Liver (tissue), 3 donors: ENCODE measurements around the gene HHLA2.

Experiments
- EGR1 ChIP-seq, 2 donors: IDR thresholded peaks; 2 replicates each; pipeline ENCODE4 v1.6.1; 2016 to 2018; ENCODE audit warnings: antibody characterized with exemption in 2 of 2, low read depth in 2 of 2
- FOXA1 ChIP-seq: IDR thresholded peaks from 2 replicates; pipeline ENCODE4 v1.6.1; 2016; ENCODE audit warnings: antibody characterized with exemption
- GABPA ChIP-seq, 2 donors: IDR thresholded peaks in 1 of 2; conservative IDR thresholded peaks in 1 of 2; 2 replicates each; pipeline ENCODE4 v1.6.1; 2016; ENCODE audit warnings: antibody characterized with exemption in 2 of 2, mild to moderate bottlenecking in 1 of 2, moderate library complexity in 1 of 2
- JUND ChIP-seq, 2 donors: IDR thresholded peaks; 2 replicates each; pipeline ENCODE4 v1.6.1; 2016; ENCODE audit warnings: antibody characterized with exemption in 2 of 2
- RAD21 ChIP-seq, 2 donors: IDR thresholded peaks; 2 replicates each; pipeline ENCODE4 v1.6.1; 2016; ENCODE audit warnings: antibody characterized with exemption in 2 of 2, mild to moderate bottlenecking in 2 of 2
- REST ChIP-seq: IDR thresholded peaks from 2 replicates; pipeline ENCODE4 v1.6.1; 2016; ENCODE audit warnings: antibody characterized with exemption, mild to moderate bottlenecking
- RXRA ChIP-seq, 2 donors: IDR thresholded peaks; 2 replicates each; pipeline ENCODE4 v1.6.1; 2017 to 2018; ENCODE audit warnings: antibody characterized with exemption in 2 of 2, mild to moderate bottlenecking in 1 of 2
- TAF1 ChIP-seq: conservative IDR thresholded peaks from 2 replicates; pipeline ENCODE4 v1.6.1; 2016; ENCODE audit warnings: antibody characterized with exemption, mild to moderate bottlenecking
- YY1 ChIP-seq: IDR thresholded peaks from 2 replicates; pipeline ENCODE4 v1.6.1; 2016; ENCODE audit warnings: antibody characterized with exemption, mild to moderate bottlenecking
- TF ChIP-seq, protein P1 (sequence below): fragments of 150-350 bp; IDR thresholded peaks from 2 replicates; pipeline ENCODE4 v1.5.1; 2017; ENCODE audit warnings: improper control_type of control experiment, low read depth, low read length; ENCODE audit not compliant: missing input control
- TF ChIP-seq, protein P2 (sequence below): IDR thresholded peaks from 2 replicates; pipeline ENCODE4 v1.6.1; 2016; ENCODE audit warnings: antibody characterized with exemption
- donor health status: healthy.
- donor health status: healthy.

GRCh38 chr3:108319428-108320082 is 23.2 kb downstream of the HHLA2 start:
- TF ChIP-seq, protein P1, sequence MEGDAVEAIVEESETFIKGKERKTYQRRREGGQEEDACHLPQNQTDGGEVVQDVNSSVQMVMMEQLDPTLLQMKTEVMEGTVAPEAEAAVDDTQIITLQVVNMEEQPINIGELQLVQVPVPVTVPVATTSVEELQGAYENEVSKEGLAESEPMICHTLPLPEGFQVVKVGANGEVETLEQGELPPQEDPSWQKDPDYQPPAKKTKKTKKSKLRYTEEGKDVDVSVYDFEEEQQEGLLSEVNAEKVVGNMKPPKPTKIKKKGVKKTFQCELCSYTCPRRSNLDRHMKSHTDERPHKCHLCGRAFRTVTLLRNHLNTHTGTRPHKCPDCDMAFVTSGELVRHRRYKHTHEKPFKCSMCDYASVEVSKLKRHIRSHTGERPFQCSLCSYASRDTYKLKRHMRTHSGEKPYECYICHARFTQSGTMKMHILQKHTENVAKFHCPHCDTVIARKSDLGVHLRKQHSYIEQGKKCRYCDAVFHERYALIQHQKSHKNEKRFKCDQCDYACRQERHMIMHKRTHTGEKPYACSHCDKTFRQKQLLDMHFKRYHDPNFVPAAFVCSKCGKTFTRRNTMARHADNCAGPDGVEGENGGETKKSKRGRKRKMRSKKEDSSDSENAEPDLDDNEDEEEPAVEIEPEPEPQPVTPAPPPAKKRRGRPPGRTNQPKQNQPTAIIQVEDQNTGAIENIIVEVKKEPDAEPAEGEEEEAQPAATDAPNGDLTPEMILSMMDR, result no peak
- TF ChIP-seq, protein P2, sequence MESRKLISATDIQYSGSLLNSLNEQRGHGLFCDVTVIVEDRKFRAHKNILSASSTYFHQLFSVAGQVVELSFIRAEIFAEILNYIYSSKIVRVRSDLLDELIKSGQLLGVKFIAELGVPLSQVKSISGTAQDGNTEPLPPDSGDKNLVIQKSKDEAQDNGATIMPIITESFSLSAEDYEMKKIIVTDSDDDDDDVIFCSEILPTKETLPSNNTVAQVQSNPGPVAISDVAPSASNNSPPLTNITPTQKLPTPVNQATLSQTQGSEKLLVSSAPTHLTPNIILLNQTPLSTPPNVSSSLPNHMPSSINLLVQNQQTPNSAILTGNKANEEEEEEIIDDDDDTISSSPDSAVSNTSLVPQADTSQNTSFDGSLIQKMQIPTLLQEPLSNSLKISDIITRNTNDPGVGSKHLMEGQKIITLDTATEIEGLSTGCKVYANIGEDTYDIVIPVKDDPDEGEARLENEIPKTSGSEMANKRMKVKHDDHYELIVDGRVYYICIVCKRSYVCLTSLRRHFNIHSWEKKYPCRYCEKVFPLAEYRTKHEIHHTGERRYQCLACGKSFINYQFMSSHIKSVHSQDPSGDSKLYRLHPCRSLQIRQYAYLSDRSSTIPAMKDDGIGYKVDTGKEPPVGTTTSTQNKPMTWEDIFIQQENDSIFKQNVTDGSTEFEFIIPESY, result no peak
- no peak for TF ChIP-seq RAD21 (IDR thresholded peaks at IDR 0.05)
- TF ChIP-seq JUND (IDR thresholded peaks at IDR 0.05), result no peak
- TF ChIP-seq YY1, result no peak
- TF ChIP-seq GABPA (IDR thresholded peaks at IDR 0.05 in 1 of 2, conservative IDR thresholded peaks at IDR 0.05 in 1 of 2), result no peak
- TF ChIP-seq TAF1, result no peak
- no peak for TF ChIP-seq RXRA (IDR thresholded peaks at IDR 0.05)
- TF ChIP-seq FOXA1, result no peak
- no peak for TF ChIP-seq EGR1 (IDR thresholded peaks at IDR 0.05; ENCODE audit: low read depth in 2 of 2)
- no peak for TF ChIP-seq REST
